Activated CD4-positive, alpha-beta T cell treated with anti-CD3 and anti-CD28 coated beads, Interleukin-2, amount 50 U/mL, for 1 hour (primary cell): Measurements from ENCODE around the gene TNIK.
"Not testable (repeated sequence)": the region's sequence is repeated elsewhere in the genome, so short reads cannot be mapped to it uniquely, and the experiment has no call there.

Experiments
- DNase-seq: peaks from one replicate; pipeline ENCODE4 v3.0.0-alpha.2; 2020

TNIK gene

GRCh38 chr3:171468296-171468906 lies 8.2 kb upstream of the TNIK start:
- no peak for DNase-seq

GRCh38 chr3:171465763-171466162 lies 5.6 kb upstream of the TNIK start:
- no peak for DNase-seq

- no peak for DNase-seq
Measured at GRCh38 chr3:171464462-171464861, 4.3 kb upstream of the TNIK start.

- DNase-seq, result no peak
Measured at GRCh38 chr3:171462224-171462623, 2.0 kb upstream of the TNIK start.

- no peak for DNase-seq
Measured at GRCh38 chr3:171461525-171461917, 1.3 kb upstream of the TNIK start.

GRCh38 chr3:171460725-171461524 lies 720 bp upstream of the TNIK start:
- peak; percentile 38 for DNase-seq

GRCh38 chr3:171459137-171459941 lies 866 bp downstream of the TNIK start:
- peak; percentile 61 for DNase-seq

- no peak for DNase-seq
Measured at GRCh38 chr3:171458864-171459136, 1.4 kb downstream of the TNIK start.

GRCh38 chr3:171458071-171458863 lies 1.9 kb downstream of the TNIK start:
- peak; percentile 53 for DNase-seq

- DNase-seq, result peak; percentile 7
Measured at GRCh38 chr3:171457607-171458061, 2.6 kb downstream of the TNIK start.

- no peak for DNase-seq
Measured at GRCh38 chr3:171456765-171457606, 3.2 kb downstream of the TNIK start.

GRCh38 chr3:171455603-171456550 lies 4.3 kb downstream of the TNIK start:
- DNase-seq, result no peak

- no peak for DNase-seq
Measured at GRCh38 chr3:171454041-171454440, 6.2 kb downstream of the TNIK start.

- no peak for DNase-seq
Measured at GRCh38 chr3:171453180-171453886, 6.9 kb downstream of the TNIK start.

- DNase-seq, result no peak
Measured at GRCh38 chr3:171452328-171452727, 7.9 kb downstream of the TNIK start.

- no peak for DNase-seq
Measured at GRCh38 chr3:171451915-171452314, 8.3 kb downstream of the TNIK start.

- not testable (repeated sequence) for DNase-seq
Measured at GRCh38 chr3:171447579-171447891, 12.7 kb downstream of the TNIK start.

GRCh38 chr3:171446801-171447578 lies 13.2 kb downstream of the TNIK start:
- DNase-seq, result no peak

- DNase-seq, result no peak
Measured at GRCh38 chr3:171446301-171446700, 13.9 kb downstream of the TNIK start.
